ENCODE results near the gene PPP6R2. TPM values are rescaled to one million over a fixed set of nuclear protein-coding genes. Genes with fewer than 3 reads are reported as not detected.

The PPP6R2 gene
- total RNA-seq, 1 donor from 2014 or later: 32.6 TPM

DNA sequence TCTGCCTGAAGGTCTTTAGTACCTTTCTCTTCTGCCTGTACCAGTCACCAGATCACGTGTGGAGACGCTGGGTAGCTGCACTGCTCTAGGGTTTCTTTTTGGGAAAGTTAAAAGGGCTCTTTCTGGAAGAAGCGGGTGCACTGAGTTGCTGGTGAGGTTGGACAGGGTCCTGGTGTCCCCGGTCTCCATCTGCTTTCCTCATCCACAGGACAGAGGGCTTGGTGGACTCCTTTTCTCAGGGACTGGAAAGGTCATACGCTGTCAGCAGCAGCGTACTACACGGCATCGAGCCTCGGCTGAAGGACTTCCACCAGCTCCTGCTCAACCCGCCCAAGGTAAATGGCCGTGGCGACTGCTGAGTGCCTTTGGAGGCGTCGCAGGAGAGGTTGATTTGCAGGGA lies 78.9 kb downstream of the PPP6R2 start:
- Mint-ChIP-seq H3K9me3 (no peaks in the 10 kb centered on the region), H3K27me3 (ENCODE audit: insufficient read depth, low read depth) (peaks cover 4% of the 10 kb centered on the region), H3K27ac (no peak overlapping the region), H3K4me3 (no peak overlapping the region), H3K36me3 (peaks cover 29% of the 10 kb centered on the region), H3K4me1 (no peaks in the 10 kb centered on the region)
- Histone ChIP-seq H3K4me2 (no peak overlapping the region), H3K27ac (no peak overlapping the region), H3F3A (ENCODE audit: low read depth) (no peaks in the 10 kb centered on the region), H3K9ac (no peak overlapping the region), H3K36me3 (no peaks in the 10 kb centered on the region), H3K4me3 (no peak overlapping the region), H3K9me3 (ENCODE audit: low read depth) (no peaks in the 10 kb centered on the region), H3K4me1 (no peaks in the 10 kb centered on the region), H4K20me1 (ENCODE audit: low read depth) (peaks cover 5% of the 10 kb centered on the region), H3K79me2 (ENCODE audit: low read depth) (no peaks in the 10 kb centered on the region), H2AFZ (replicated peaks) (no peak overlapping the region), H3K27me3 (no peaks in the 10 kb centered on the region)
- TF ChIP-seq EZH2 (IDR thresholded peaks at IDR 0.05): no peak
- no peak for TF ChIP-seq EZH2phosphoT487 (IDR thresholded peaks at IDR 0.05)
- TF ChIP-seq, protein P1, sequence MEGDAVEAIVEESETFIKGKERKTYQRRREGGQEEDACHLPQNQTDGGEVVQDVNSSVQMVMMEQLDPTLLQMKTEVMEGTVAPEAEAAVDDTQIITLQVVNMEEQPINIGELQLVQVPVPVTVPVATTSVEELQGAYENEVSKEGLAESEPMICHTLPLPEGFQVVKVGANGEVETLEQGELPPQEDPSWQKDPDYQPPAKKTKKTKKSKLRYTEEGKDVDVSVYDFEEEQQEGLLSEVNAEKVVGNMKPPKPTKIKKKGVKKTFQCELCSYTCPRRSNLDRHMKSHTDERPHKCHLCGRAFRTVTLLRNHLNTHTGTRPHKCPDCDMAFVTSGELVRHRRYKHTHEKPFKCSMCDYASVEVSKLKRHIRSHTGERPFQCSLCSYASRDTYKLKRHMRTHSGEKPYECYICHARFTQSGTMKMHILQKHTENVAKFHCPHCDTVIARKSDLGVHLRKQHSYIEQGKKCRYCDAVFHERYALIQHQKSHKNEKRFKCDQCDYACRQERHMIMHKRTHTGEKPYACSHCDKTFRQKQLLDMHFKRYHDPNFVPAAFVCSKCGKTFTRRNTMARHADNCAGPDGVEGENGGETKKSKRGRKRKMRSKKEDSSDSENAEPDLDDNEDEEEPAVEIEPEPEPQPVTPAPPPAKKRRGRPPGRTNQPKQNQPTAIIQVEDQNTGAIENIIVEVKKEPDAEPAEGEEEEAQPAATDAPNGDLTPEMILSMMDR (IDR thresholded peaks at IDR 0.05): no peak
- no peak for DNase-seq (ENCODE audit: low spot score)

DNA sequence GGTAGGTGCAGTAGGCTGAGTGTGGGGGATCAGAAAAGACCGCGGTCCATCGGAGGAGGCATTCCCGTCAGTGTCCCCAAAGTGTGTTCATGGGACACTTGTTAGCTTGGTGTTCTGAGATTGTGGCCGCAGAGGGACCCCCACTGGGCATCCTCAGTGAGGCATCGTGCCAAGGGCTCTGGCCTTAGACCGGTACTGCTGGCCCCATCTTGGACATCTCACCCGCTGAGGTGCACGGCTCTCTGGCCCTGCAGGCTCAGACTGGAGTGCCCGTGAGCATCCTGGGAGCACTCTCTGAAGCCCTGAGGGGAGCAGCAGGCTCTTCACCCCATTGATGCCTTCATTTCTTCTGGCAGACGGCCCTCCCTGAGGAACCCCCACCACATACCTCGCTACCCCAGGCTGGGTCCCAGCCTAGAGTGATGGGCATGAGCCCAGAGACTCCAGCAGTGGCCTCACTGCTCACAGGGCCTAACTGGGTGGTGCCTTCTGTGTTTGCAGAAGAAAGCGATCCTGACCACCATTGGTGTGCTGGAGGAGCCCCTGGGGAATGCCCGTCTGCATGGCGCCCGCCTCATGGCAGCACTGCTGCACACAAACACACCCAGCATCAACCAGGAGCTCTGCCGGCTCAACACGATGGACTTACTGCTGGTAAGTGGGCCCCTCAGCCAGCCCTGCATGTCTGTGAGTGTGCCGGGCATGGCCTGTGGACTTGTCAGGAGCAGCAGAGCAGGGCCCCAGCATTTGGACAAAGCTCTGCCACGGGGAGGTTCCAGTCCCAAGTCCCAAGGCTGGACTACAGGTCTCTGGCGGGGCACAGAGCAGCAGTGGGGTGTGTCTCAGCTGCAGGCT lies 80.1 kb downstream of the PPP6R2 start:
- no peak overlapping the region for H3K27ac ChIP-seq

DNA sequence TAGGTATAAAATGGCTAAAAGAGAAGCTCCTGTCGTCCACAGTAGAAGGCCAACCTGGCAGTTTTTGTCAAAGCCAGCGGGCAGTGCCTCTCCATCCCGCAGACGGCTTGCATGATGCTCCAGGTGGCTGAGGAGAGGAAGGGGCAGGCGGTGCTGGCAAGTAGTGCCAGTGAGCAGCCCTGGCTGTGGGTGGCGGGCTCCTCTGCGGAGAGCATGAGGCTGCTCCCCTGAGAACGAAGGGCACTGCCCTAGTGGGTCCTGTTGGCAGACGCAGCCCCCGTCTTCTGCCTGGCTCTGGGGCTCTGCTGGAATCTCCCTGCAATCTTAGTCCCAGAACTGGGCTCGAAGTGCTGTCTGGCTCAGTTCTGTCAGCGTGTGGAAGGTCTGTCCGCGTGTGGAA lies 80.8 kb downstream of the PPP6R2 start:
- H3K36me3 Mint-ChIP-seq: peaks cover 33% of the 10 kb centered on the region
- Histone ChIP-seq H3K27ac (no peak overlapping the region), H3F3A (ENCODE audit: low read depth) (no peaks in the 10 kb centered on the region), H3K4me1 (no peaks in the 10 kb centered on the region), H3K9ac (no peak overlapping the region), H3K36me3 (peaks cover 7% of the 10 kb centered on the region), H3K9me3 (ENCODE audit: low read depth) (no peaks in the 10 kb centered on the region), H3K27me3 (no peaks in the 10 kb centered on the region), H2AFZ (replicated peaks) (no peak overlapping the region), H3K4me2 (no peak overlapping the region), H3K79me2 (ENCODE audit: low read depth) (no peaks in the 10 kb centered on the region), H4K20me1 (ENCODE audit: low read depth) (peaks cover 4% of the 10 kb centered on the region), H3K4me3 (no peak overlapping the region)
- H3K9me3 Mint-ChIP-seq: no peaks in the 10 kb centered on the region
- no peak overlapping the region for H3K27ac Mint-ChIP-seq
- H3K27me3 Mint-ChIP-seq (ENCODE audit: insufficient read depth, low read depth): peaks cover 4% of the 10 kb centered on the region
- H3K4me3 Mint-ChIP-seq: no peak overlapping the region
- no peak for TF ChIP-seq EZH2phosphoT487 (IDR thresholded peaks at IDR 0.05)
- TF ChIP-seq, protein P1 (IDR thresholded peaks at IDR 0.05): no peak
- TF ChIP-seq EZH2 (IDR thresholded peaks at IDR 0.05): no peak
- no peak for DNase-seq (ENCODE audit: low spot score)
- H3K4me1 Mint-ChIP-seq: no peaks in the 10 kb centered on the region

More for the DNA sequence above, 80.1 kb downstream of the PPP6R2 start:
- no peak overlapping the region for H2AFZ ChIP-seq (replicated peaks)
- H4K20me1 ChIP-seq (ENCODE audit: low read depth): peaks cover 5% of the 10 kb centered on the region
- DNase-seq (ENCODE audit: low spot score): no peak
- H3K4me1 Mint-ChIP-seq: no peaks in the 10 kb centered on the region
- no peaks in the 10 kb centered on the region for H3K9me3 Mint-ChIP-seq
- no peaks in the 10 kb centered on the region for H3K9me3 ChIP-seq (ENCODE audit: low read depth)
- H3K4me1 ChIP-seq: no peaks in the 10 kb centered on the region
- H3K36me3 Mint-ChIP-seq: peaks cover 30% of the 10 kb centered on the region
- no peaks in the 10 kb centered on the region for H3K27me3 ChIP-seq
- TF ChIP-seq, protein P1 (IDR thresholded peaks at IDR 0.05): no peak
- TF ChIP-seq EZH2 (IDR thresholded peaks at IDR 0.05): no peak
- TF ChIP-seq EZH2phosphoT487 (IDR thresholded peaks at IDR 0.05): no peak
- peaks cover 4% of the 10 kb centered on the region for H3K27me3 Mint-ChIP-seq (ENCODE audit: insufficient read depth, low read depth)
- no peaks in the 10 kb centered on the region for H3K79me2 ChIP-seq (ENCODE audit: low read depth)
- no peaks in the 10 kb centered on the region for H3F3A ChIP-seq (ENCODE audit: low read depth)
- H3K9ac ChIP-seq: no peak overlapping the region
- H3K4me3 ChIP-seq: no peak overlapping the region
- H3K36me3 ChIP-seq: peaks cover 1% of the 10 kb centered on the region
- H3K27ac Mint-ChIP-seq: no peak overlapping the region
- no peak overlapping the region for H3K4me3 Mint-ChIP-seq
- H3K4me2 ChIP-seq: no peak overlapping the region
